SK-N-SH treated with all-trans-retinoic acid at 6 μM for 48 hours (cell line): ENCODE results near the gene AHI1.

Experiments used
- ATAC-seq: fragments of 200-7000 bp; cut with Tn5 transposase; 3 replicates; pipeline ENCODE4 v1.9.1; 2020; ENCODE audit warnings: mild to moderate bottlenecking, moderate library complexity
- BACH2 ChIP-seq: fragments of 250-450 bp; sonication (Bioruptor Pico); IDR thresholded peaks from 2 replicates; pipeline ENCODE4 v1.9.0; 2021; ENCODE audit warnings: mild to moderate bottlenecking, borderline replicate concordance
- ESRRG ChIP-seq: fragments of 250-450 bp; sonication (Bioruptor Pico); IDR thresholded peaks from 2 replicates; pipeline ENCODE4 v1.6.1; 2021; ENCODE audit warnings: mild to moderate bottlenecking
- ISL1 ChIP-seq: fragments of 250-450 bp; sonication (Bioruptor Pico); IDR thresholded peaks from 2 replicates; pipeline ENCODE4 v2.1.2; 2022; ENCODE audit warnings: mild to moderate bottlenecking, moderate library complexity
- OSR1 ChIP-seq: fragments of 250-450 bp; sonication (Bioruptor Pico); IDR thresholded peaks from 2 replicates; pipeline ENCODE4 v1.8.0; 2022; ENCODE audit warnings: moderate library complexity, mild to moderate bottlenecking, inconsistent platforms
- PPARA ChIP-seq: fragments of 250-450 bp; sonication (Bioruptor Pico); IDR thresholded peaks from 2 replicates; pipeline ENCODE4 v1.5.0; 2020; ENCODE audit warnings: mild to moderate bottlenecking, borderline replicate concordance
- SNAI2 ChIP-seq: fragments of 250-450 bp; sonication (Bioruptor Pico); IDR thresholded peaks from 2 replicates; pipeline ENCODE4 v1.5.0; 2020; ENCODE audit warnings: mild to moderate bottlenecking, moderate library complexity
- TCF4 ChIP-seq: fragments of 250-450 bp; sonication (Bioruptor Pico); IDR thresholded peaks from 2 replicates; pipeline ENCODE4 v1.8.0; 2021; ENCODE audit warnings: mild to moderate bottlenecking, moderate library complexity, borderline replicate concordance
- TOX ChIP-seq: fragments of 250-450 bp; sonication (Bioruptor Pico); IDR thresholded peaks from 2 replicates; pipeline ENCODE4 v1.8.0; 2021; ENCODE audit warnings: mild to moderate bottlenecking, moderate library complexity, borderline replicate concordance
- ZC3H10 ChIP-seq: fragments of 250-450 bp; sonication (Bioruptor Pico); IDR thresholded peaks from 2 replicates; pipeline ENCODE4 v1.5.1; 2021; ENCODE audit warnings: mild to moderate bottlenecking, moderate library complexity
- ZFP3 ChIP-seq: fragments of 250-450 bp; sonication (Bioruptor Pico); IDR thresholded peaks from 2 replicates; pipeline ENCODE4 v1.5.0; 2020; ENCODE audit warnings: mild to moderate bottlenecking, moderate library complexity
- ZFP30 ChIP-seq: fragments of 450-650 bp; formaldehyde crosslinking; IDR thresholded peaks from 2 replicates; pipeline ENCODE4 v1.5.0; 2022; ENCODE audit warnings: mild to moderate bottlenecking, moderate library complexity
- ZNF565 ChIP-seq: fragments of 450-650 bp; formaldehyde crosslinking; conservative IDR thresholded peaks from 2 replicates; pipeline ENCODE4 v1.5.0; 2020; ENCODE audit warnings: low read depth, mild to moderate bottlenecking, moderate library complexity
- ZNF70 ChIP-seq: fragments of 450-650 bp; formaldehyde crosslinking; IDR thresholded peaks from 2 replicates; pipeline ENCODE4 v1.5.0; 2020; ENCODE audit warnings: mild to moderate bottlenecking, moderate library complexity
- TF ChIP-seq, protein P1 (sequence below): fragments of 250-450 bp; sonication (Bioruptor Pico); IDR thresholded peaks from 2 replicates; pipeline ENCODE4 v1.5.1; 2021; ENCODE audit warnings: mild to moderate bottlenecking, moderate library complexity
- TF ChIP-seq, protein P2 (sequence below): fragments of 250-450 bp; sonication (Bioruptor Pico); IDR thresholded peaks from 2 replicates; pipeline ENCODE4 v1.5.0; 2020; ENCODE audit warnings: mild to moderate bottlenecking, moderate library complexity
- TF ChIP-seq, protein P3 (sequence below): fragments of 250-450 bp; sonication (Bioruptor Pico); IDR thresholded peaks from 2 replicates; pipeline ENCODE4 v1.8.0; 2020; ENCODE audit warnings: mild to moderate bottlenecking, moderate library complexity, borderline replicate concordance
- TF ChIP-seq, protein P4 (sequence below): fragments of 250-450 bp; sonication (Bioruptor Pico); IDR thresholded peaks from 2 replicates; pipeline ENCODE4 v1.8.0; 2021; ENCODE audit warnings: low read depth, mild to moderate bottlenecking, moderate library complexity, borderline replicate concordance
- TF ChIP-seq, protein P5 (sequence below): fragments of 250-450 bp; sonication (Bioruptor Pico); IDR thresholded peaks from 2 replicates; pipeline ENCODE4 v1.5.1; 2020; ENCODE audit warnings: low read depth, mild to moderate bottlenecking, moderate library complexity

The AHI1 gene

DNA sequence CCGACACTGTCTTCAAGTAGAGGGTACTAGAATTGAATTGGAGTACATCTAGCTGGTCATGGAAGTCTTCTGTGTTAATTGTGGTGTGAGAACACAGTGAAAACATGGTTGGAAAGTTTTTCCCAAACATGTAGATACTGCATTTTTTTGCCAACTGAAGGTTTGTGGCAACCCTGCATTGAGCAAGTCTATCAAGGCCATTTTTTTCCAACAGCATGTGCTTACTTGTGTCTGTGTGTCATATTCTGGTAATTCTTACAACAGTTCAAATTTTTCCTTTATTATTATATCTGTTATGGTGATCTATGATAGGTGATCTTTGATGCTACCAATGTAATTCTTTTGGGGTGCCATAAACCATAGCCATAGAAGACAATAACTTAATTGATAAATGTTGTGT, 169.4 kb downstream of the AHI1 start:
- no peak for TF ChIP-seq OSR1 (CRISPR knock-in tag)
- no peak for TF ChIP-seq TCF4 (CRISPR knock-in tag)
- TF ChIP-seq SNAI2 (CRISPR knock-in tag) = no peak
- TF ChIP-seq PPARA (CRISPR knock-in tag) = no peak
- TF ChIP-seq ZC3H10 = no peak
- no peak for TF ChIP-seq ZNF70 (CRISPR knock-in tag)
- TF ChIP-seq ESRRG (CRISPR knock-in tag) = no peak
- no peak for TF ChIP-seq ISL1 (CRISPR knock-in tag)
- TF ChIP-seq ZFP3 (CRISPR knock-in tag) = no peak
- TF ChIP-seq, protein P1, sequence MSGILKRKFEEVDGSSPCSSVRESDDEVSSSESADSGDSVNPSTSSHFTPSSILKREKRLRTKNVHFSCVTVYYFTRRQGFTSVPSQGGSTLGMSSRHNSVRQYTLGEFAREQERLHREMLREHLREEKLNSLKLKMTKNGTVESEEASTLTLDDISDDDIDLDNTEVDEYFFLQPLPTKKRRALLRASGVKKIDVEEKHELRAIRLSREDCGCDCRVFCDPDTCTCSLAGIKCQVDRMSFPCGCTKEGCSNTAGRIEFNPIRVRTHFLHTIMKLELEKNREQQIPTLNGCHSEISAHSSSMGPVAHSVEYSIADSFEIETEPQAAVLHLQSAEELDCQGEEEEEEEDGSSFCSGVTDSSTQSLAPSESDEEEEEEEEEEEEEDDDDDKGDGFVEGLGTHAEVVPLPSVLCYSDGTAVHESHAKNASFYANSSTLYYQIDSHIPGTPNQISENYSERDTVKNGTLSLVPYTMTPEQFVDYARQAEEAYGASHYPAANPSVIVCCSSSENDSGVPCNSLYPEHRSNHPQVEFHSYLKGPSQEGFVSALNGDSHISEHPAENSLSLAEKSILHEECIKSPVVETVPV (CRISPR knock-in tag) = no peak
- TF ChIP-seq, protein P2, sequence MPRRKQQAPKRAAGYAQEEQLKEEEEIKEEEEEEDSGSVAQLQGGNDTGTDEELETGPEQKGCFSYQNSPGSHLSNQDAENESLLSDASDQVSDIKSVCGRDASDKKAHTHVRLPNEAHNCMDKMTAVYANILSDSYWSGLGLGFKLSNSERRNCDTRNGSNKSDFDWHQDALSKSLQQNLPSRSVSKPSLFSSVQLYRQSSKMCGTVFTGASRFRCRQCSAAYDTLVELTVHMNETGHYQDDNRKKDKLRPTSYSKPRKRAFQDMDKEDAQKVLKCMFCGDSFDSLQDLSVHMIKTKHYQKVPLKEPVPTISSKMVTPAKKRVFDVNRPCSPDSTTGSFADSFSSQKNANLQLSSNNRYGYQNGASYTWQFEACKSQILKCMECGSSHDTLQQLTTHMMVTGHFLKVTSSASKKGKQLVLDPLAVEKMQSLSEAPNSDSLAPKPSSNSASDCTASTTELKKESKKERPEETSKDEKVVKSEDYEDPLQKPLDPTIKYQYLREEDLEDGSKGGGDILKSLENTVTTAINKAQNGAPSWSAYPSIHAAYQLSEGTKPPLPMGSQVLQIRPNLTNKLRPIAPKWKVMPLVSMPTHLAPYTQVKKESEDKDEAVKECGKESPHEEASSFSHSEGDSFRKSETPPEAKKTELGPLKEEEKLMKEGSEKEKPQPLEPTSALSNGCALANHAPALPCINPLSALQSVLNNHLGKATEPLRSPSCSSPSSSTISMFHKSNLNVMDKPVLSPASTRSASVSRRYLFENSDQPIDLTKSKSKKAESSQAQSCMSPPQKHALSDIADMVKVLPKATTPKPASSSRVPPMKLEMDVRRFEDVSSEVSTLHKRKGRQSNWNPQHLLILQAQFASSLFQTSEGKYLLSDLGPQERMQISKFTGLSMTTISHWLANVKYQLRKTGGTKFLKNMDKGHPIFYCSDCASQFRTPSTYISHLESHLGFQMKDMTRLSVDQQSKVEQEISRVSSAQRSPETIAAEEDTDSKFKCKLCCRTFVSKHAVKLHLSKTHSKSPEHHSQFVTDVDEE (CRISPR knock-in tag) = no peak
- TF ChIP-seq, protein P3, sequence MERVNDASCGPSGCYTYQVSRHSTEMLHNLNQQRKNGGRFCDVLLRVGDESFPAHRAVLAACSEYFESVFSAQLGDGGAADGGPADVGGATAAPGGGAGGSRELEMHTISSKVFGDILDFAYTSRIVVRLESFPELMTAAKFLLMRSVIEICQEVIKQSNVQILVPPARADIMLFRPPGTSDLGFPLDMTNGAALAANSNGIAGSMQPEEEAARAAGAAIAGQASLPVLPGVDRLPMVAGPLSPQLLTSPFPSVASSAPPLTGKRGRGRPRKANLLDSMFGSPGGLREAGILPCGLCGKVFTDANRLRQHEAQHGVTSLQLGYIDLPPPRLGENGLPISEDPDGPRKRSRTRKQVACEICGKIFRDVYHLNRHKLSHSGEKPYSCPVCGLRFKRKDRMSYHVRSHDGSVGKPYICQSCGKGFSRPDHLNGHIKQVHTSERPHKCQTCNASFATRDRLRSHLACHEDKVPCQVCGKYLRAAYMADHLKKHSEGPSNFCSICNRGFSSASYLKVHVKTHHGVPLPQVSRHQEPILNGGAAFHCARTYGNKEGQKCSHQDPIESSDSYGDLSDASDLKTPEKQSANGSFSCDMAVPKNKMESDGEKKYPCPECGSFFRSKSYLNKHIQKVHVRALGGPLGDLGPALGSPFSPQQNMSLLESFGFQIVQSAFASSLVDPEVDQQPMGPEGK (CRISPR knock-in tag) = no peak
- no peak for TF ChIP-seq TOX (CRISPR knock-in tag)
- TF ChIP-seq, protein P4, sequence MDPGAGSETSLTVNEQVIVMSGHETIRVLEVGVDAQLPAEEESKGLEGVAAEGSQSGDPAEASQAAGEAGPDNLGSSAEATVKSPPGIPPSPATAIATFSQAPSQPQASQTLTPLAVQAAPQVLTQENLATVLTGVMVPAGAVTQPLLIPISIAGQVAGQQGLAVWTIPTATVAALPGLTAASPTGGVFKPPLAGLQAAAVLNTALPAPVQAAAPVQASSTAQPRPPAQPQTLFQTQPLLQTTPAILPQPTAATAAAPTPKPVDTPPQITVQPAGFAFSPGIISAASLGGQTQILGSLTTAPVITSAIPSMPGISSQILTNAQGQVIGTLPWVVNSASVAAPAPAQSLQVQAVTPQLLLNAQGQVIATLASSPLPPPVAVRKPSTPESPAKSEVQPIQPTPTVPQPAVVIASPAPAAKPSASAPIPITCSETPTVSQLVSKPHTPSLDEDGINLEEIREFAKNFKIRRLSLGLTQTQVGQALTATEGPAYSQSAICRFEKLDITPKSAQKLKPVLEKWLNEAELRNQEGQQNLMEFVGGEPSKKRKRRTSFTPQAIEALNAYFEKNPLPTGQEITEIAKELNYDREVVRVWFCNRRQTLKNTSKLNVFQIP (CRISPR knock-in tag) = no peak
- TF ChIP-seq ZFP30 (CRISPR knock-in tag) = no peak
- no peak for TF ChIP-seq ZNF565 (CRISPR knock-in tag)
- TF ChIP-seq, protein P5, sequence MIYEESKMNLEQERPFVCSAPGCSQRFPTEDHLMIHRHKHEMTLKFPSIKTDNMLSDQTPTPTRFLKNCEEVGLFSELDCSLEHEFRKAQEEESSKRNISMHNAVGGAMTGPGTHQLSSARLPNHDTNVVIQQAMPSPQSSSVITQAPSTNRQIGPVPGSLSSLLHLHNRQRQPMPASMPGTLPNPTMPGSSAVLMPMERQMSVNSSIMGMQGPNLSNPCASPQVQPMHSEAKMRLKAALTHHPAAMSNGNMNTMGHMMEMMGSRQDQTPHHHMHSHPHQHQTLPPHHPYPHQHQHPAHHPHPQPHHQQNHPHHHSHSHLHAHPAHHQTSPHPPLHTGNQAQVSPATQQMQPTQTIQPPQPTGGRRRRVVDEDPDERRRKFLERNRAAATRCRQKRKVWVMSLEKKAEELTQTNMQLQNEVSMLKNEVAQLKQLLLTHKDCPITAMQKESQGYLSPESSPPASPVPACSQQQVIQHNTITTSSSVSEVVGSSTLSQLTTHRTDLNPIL (CRISPR knock-in tag) = no peak
- TF ChIP-seq BACH2 (CRISPR knock-in tag) = no peak
- no peak for ATAC-seq

DNA sequence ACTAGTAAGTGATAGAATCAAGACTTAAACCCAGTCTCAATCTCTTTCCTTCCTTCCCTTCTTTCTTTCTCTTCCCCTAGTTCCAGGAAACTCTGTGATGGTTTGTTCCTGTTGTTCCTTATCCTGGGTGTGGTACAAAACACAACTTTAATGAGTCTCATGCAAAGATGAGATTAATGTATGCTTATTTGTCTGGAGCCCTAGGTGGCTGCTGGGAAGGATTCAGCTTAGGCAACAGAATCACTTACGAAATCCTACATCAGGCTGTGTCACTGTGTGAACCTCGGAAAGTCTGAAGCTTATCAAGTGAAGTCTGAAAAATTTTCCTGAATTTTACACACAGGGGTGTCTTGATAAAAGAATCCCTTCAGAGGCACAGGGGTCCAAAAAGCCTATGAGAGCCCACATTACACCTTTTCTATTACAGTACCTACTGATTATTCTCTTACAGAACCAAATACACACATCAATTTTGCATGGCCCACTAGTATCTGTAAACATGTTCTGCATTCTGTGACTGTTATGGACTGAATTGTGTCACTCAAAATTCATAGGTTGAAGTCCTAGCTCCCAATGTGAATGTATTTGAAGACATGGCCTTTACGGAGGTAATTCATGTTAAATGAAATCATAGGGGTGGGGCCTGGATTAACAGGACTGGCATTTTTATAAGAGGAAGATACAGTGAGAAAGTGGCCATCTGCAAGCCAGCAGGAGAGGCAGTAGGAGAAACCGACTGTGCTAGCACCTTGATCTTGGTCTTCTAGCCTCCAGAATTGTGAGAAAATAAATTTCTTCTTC, 171.7 kb downstream of the AHI1 start:
- ATAC-seq = no peak

More for the DNA sequence above, 171.7 kb downstream of the AHI1 start:
- no peak for TF ChIP-seq TCF4 (CRISPR knock-in tag)
- TF ChIP-seq, protein P3 (CRISPR knock-in tag) = no peak
- TF ChIP-seq ISL1 (CRISPR knock-in tag) = no peak
